Peyer's patch (tissue), 4 donors: ENCODE results near the gene IMMP1L.

Experiments used
- POLR2A ChIP-seq, 2 donors: fragments of 450-650 bp; IDR thresholded peaks; one replicate each; pipeline ENCODE4 v1.5.1; 2017; ENCODE audit warnings: antibody characterized with exemption in 2 of 2, mild to moderate bottlenecking in 2 of 2, moderate library complexity in 2 of 2
- TF ChIP-seq, protein P1 (sequence below), 6 experiments: fragments of 450-650 bp in 4 of 6; fragments of 200-600 bp in 2 of 6; sonication (generic) in 1 of 6; IDR thresholded peaks; one replicate each; pipeline ENCODE4 v1.5.1; 2017 to 2019; ENCODE audit warnings: antibody characterized with exemption in 6 of 6, mild to moderate bottlenecking in 3 of 6, moderate library complexity in 1 of 6

GRCh38 chr11:31464436-31464835 is 45.0 kb downstream of the IMMP1L start:
- TF ChIP-seq, protein P1, sequence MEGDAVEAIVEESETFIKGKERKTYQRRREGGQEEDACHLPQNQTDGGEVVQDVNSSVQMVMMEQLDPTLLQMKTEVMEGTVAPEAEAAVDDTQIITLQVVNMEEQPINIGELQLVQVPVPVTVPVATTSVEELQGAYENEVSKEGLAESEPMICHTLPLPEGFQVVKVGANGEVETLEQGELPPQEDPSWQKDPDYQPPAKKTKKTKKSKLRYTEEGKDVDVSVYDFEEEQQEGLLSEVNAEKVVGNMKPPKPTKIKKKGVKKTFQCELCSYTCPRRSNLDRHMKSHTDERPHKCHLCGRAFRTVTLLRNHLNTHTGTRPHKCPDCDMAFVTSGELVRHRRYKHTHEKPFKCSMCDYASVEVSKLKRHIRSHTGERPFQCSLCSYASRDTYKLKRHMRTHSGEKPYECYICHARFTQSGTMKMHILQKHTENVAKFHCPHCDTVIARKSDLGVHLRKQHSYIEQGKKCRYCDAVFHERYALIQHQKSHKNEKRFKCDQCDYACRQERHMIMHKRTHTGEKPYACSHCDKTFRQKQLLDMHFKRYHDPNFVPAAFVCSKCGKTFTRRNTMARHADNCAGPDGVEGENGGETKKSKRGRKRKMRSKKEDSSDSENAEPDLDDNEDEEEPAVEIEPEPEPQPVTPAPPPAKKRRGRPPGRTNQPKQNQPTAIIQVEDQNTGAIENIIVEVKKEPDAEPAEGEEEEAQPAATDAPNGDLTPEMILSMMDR (IDR thresholded peaks at IDR 0.05), result no peak
- no peak for TF ChIP-seq POLR2A (IDR thresholded peaks at IDR 0.05)
